ENCODE results near the gene CREG1. TPM values are rescaled to one million over a fixed set of nuclear protein-coding genes. Genes with fewer than 3 reads are reported as not detected.

CREG1 gene
- total RNA-seq, 4 donors from 2014 or later: 247 to 294 (median 285) TPM

- DNase-seq (ENCODE audit: low spot score) (no peak), ATAC-seq (ENCODE audit: low FRiP score) (no peak)
- TF ChIP-seq CTCF (IDR thresholded peaks at IDR 0.05): no peak
Measured at GRCh38 chr1:167504467-167504827, 49.1 kb downstream of the CREG1 start.

GRCh38 chr1:167503626-167504466 lies 49.7 kb downstream of the CREG1 start:
- DNase-seq (ENCODE audit: low spot score) (no peak), ATAC-seq (ENCODE audit: low FRiP score) (no peak)
- no peak for TF ChIP-seq CTCF (IDR thresholded peaks at IDR 0.05)

- ATAC-seq (ENCODE audit: low FRiP score): no peak
- TF ChIP-seq CTCF (IDR thresholded peaks at IDR 0.05): no peak
- DNase-seq (ENCODE audit: low spot score): no peak
Measured at GRCh38 chr1:167502719-167503462, 50.7 kb downstream of the CREG1 start.

GRCh38 chr1:167502192-167502551 lies 51.4 kb downstream of the CREG1 start:
- DNase-seq (ENCODE audit: low spot score) (no peak), ATAC-seq (ENCODE audit: low FRiP score) (no peak)
- TF ChIP-seq CTCF (IDR thresholded peaks at IDR 0.05): no peak

- no peak for DNase-seq (ENCODE audit: low spot score)
- no peak for TF ChIP-seq CTCF (IDR thresholded peaks at IDR 0.05)
- no peak for ATAC-seq (ENCODE audit: low FRiP score)
Measured at GRCh38 chr1:167501515-167502191, 51.9 kb downstream of the CREG1 start.

GRCh38 chr1:167500283-167500860 lies 53.2 kb downstream of the CREG1 start:
- ATAC-seq (ENCODE audit: low FRiP score): no peak
- DNase-seq (ENCODE audit: low spot score): no peak
- no peak for TF ChIP-seq CTCF (IDR thresholded peaks at IDR 0.05)
